ENCODE results near the gene SEC16A. TPM values are rescaled to one million over a fixed set of nuclear protein-coding genes. Genes with fewer than 3 reads are reported as not detected.
A peak's percentile ranks its signal among the peaks of the same experiment; 100 is the strongest.

SEC16A gene
- total and polyA plus RNA-seq, 5 donors from 2014 or later = 17.7 to 74.4 (median 21.3) TPM

GRCh38 chr9:136456258-136456657 lies 26.6 kb downstream of the SEC16A start:
- Histone ChIP-seq H3K27ac (ENCODE audit: insufficient read depth, low read length, poor library complexity, severe bottlenecking) (no peak overlapping the region), H3K27me3 (ENCODE audit: control insufficient read depth, insufficient read depth, low read length) (no peaks in the 10 kb centered on the region), H3K4me3 (ENCODE audit: low read depth, low read length) (no peak overlapping the region), H3K9me3 (ENCODE audit: control insufficient read depth in 2 of 2, low read length in 2 of 2) (no peaks in the 10 kb centered on the region), H3K4me1 (ENCODE audit: control insufficient read depth, insufficient read depth, low read length, poor library complexity, severe bottlenecking) (no peaks in the 10 kb centered on the region), H3K36me3 (ENCODE audit: control insufficient read depth, insufficient read depth, low read length) (peaks cover 82% of the 10 kb centered on the region)
- H3K9me3 Mint-ChIP-seq = no peaks in the 10 kb centered on the region
- peak overlapping the region in 1 of 4 donors; percentile 7 for H3K4me3 Mint-ChIP-seq
- H3K27ac Mint-ChIP-seq = no peak overlapping the region
- H3K27me3 Mint-ChIP-seq = no peaks in the 10 kb centered on the region
- DNase-seq (no peak), ATAC-seq (ENCODE audit: low read depth in 2 of 2) (no peak)
- peaks cover 32% of the 10 kb centered on the region for H3K36me3 Mint-ChIP-seq
- H3K4me1 Mint-ChIP-seq = peaks cover 0 to 3% (median under 1%) of the 10 kb centered on the region in 4 donors

GRCh38 chr9:136455043-136456002 lies 27.5 kb downstream of the SEC16A start:
- Mint-ChIP-seq H3K27ac (no peak overlapping the region), H3K9me3 (no peaks in the 10 kb centered on the region), H3K27me3 (no peaks in the 10 kb centered on the region), H3K4me3 (peak overlapping the region in 1 of 4 donors; percentile 13), H3K36me3 (peaks cover 35% of the 10 kb centered on the region), H3K4me1 (peaks cover 0 to 3% (median under 1%) of the 10 kb centered on the region in 4 donors)
- H3K27ac ChIP-seq (ENCODE audit: insufficient read depth, low read length, poor library complexity, severe bottlenecking) = no peak overlapping the region
- H3K4me3 ChIP-seq (ENCODE audit: low read depth, low read length) = no peak overlapping the region
- ATAC-seq (ENCODE audit: low read depth in 2 of 2) (peak in 1 of 2 donors; percentile 15), DNase-seq (no peak)
- no peaks in the 10 kb centered on the region for H3K4me1 ChIP-seq (ENCODE audit: control insufficient read depth, insufficient read depth, low read length, poor library complexity, severe bottlenecking)
- H3K9me3 ChIP-seq (ENCODE audit: control insufficient read depth in 2 of 2, low read length in 2 of 2) = no peaks in the 10 kb centered on the region
- peaks cover 82% of the 10 kb centered on the region for H3K36me3 ChIP-seq (ENCODE audit: control insufficient read depth, insufficient read depth, low read length)
- no peaks in the 10 kb centered on the region for H3K27me3 ChIP-seq (ENCODE audit: control insufficient read depth, insufficient read depth, low read length)

- Histone ChIP-seq H3K27me3 (ENCODE audit: control insufficient read depth, insufficient read depth, low read length) (no peaks in the 10 kb centered on the region), H3K4me1 (ENCODE audit: control insufficient read depth, insufficient read depth, low read length, poor library complexity, severe bottlenecking) (no peaks in the 10 kb centered on the region), H3K27ac (ENCODE audit: insufficient read depth, low read length, poor library complexity, severe bottlenecking) (no peak overlapping the region), H3K4me3 (ENCODE audit: low read depth, low read length) (no peak overlapping the region), H3K9me3 (ENCODE audit: control insufficient read depth in 2 of 2, low read length in 2 of 2) (no peaks in the 10 kb centered on the region), H3K36me3 (ENCODE audit: control insufficient read depth, insufficient read depth, low read length) (peaks cover 83% of the 10 kb centered on the region)
- peaks cover 32% of the 10 kb centered on the region for H3K36me3 Mint-ChIP-seq
- peaks cover 0 to 3% (median under 1%) of the 10 kb centered on the region in 4 donors for H3K4me1 Mint-ChIP-seq
- H3K27ac Mint-ChIP-seq = peak overlapping the region in 1 of 3 donors; percentile 54
- no peaks in the 10 kb centered on the region for H3K27me3 Mint-ChIP-seq
- H3K4me3 Mint-ChIP-seq = no peak overlapping the region
- no peak for ATAC-seq (ENCODE audit: low read depth in 2 of 2)
- H3K9me3 Mint-ChIP-seq = no peaks in the 10 kb centered on the region
- no peak for DNase-seq
These were observed 28.6 kb downstream of the SEC16A start for GRCh38 chr9:136454026-136454796.

GRCh38 chr9:136453326-136453725 lies 29.5 kb downstream of the SEC16A start:
- DNase-seq = no peak
- peaks cover 0 to 3% (median under 1%) of the 10 kb centered on the region in 4 donors for H3K4me1 Mint-ChIP-seq
- Histone ChIP-seq H3K9me3 (ENCODE audit: control insufficient read depth in 2 of 2, low read length in 2 of 2) (no peaks in the 10 kb centered on the region), H3K36me3 (ENCODE audit: control insufficient read depth, insufficient read depth, low read length) (peaks cover 82% of the 10 kb centered on the region), H3K4me3 (ENCODE audit: low read depth, low read length) (no peak overlapping the region), H3K27ac (ENCODE audit: insufficient read depth, low read length, poor library complexity, severe bottlenecking) (no peak overlapping the region), H3K27me3 (ENCODE audit: control insufficient read depth, insufficient read depth, low read length) (no peaks in the 10 kb centered on the region), H3K4me1 (ENCODE audit: control insufficient read depth, insufficient read depth, low read length, poor library complexity, severe bottlenecking) (no peaks in the 10 kb centered on the region)
- peaks cover 25% of the 10 kb centered on the region for H3K36me3 Mint-ChIP-seq
- H3K4me3 Mint-ChIP-seq = no peak overlapping the region
- no peak for ATAC-seq (ENCODE audit: low read depth in 2 of 2)
- H3K9me3 Mint-ChIP-seq = no peaks in the 10 kb centered on the region
- H3K27ac Mint-ChIP-seq = no peak overlapping the region
- no peaks in the 10 kb centered on the region for H3K27me3 Mint-ChIP-seq

- H3K36me3 Mint-ChIP-seq = peaks cover 36% of the 10 kb centered on the region
These were observed 31.5 kb downstream of the SEC16A start for GRCh38 chr9:136451221-136451877.

GRCh38 chr9:136448655-136449054 lies 34.2 kb downstream of the SEC16A start:
- Histone ChIP-seq H3K27me3 (ENCODE audit: control insufficient read depth, insufficient read depth, low read length) (no peaks in the 10 kb centered on the region), H3K36me3 (ENCODE audit: control insufficient read depth, insufficient read depth, low read length) (peaks cover 73% of the 10 kb centered on the region), H3K27ac (ENCODE audit: insufficient read depth, low read length, poor library complexity, severe bottlenecking) (no peak overlapping the region), H3K4me3 (ENCODE audit: low read depth, low read length) (no peak overlapping the region), H3K9me3 (ENCODE audit: control insufficient read depth in 2 of 2, low read length in 2 of 2) (no peaks in the 10 kb centered on the region), H3K4me1 (ENCODE audit: control insufficient read depth, insufficient read depth, low read length, poor library complexity, severe bottlenecking) (no peaks in the 10 kb centered on the region)
- Mint-ChIP-seq H3K27me3 (no peaks in the 10 kb centered on the region), H3K27ac (no peak overlapping the region), H3K36me3 (peaks cover 30% of the 10 kb centered on the region), H3K4me3 (no peak overlapping the region), H3K4me1 (peaks cover 0 to 3% (median under 1%) of the 10 kb centered on the region in 4 donors), H3K9me3 (no peaks in the 10 kb centered on the region)
- ATAC-seq (ENCODE audit: low read depth in 2 of 2) (no peak), DNase-seq (no peak)

More at GRCh38 chr9:136451221-136451877, 31.5 kb downstream of the SEC16A start:
- Histone ChIP-seq H3K27ac (ENCODE audit: insufficient read depth, low read length, poor library complexity, severe bottlenecking) (no peak overlapping the region), H3K4me1 (ENCODE audit: control insufficient read depth, insufficient read depth, low read length, poor library complexity, severe bottlenecking) (no peaks in the 10 kb centered on the region), H3K9me3 (ENCODE audit: control insufficient read depth in 2 of 2, low read length in 2 of 2) (no peaks in the 10 kb centered on the region), H3K27me3 (ENCODE audit: control insufficient read depth, insufficient read depth, low read length) (no peaks in the 10 kb centered on the region), H3K4me3 (ENCODE audit: low read depth, low read length) (no peak overlapping the region), H3K36me3 (ENCODE audit: control insufficient read depth, insufficient read depth, low read length) (peaks cover 81% of the 10 kb centered on the region)
- ATAC-seq (ENCODE audit: low read depth in 2 of 2) = no peak
- no peak overlapping the region for H3K27ac Mint-ChIP-seq
- no peak overlapping the region for H3K4me3 Mint-ChIP-seq
- H3K27me3 Mint-ChIP-seq = no peaks in the 10 kb centered on the region
- H3K4me1 Mint-ChIP-seq = peaks cover 0 to 3% (median under 1%) of the 10 kb centered on the region in 4 donors
- H3K9me3 Mint-ChIP-seq = no peaks in the 10 kb centered on the region
- no peak for DNase-seq

GRCh38 chr9:136447173-136447778 lies 35.6 kb downstream of the SEC16A start:
- H3K36me3 Mint-ChIP-seq = peaks cover 31% of the 10 kb centered on the region
- no peaks in the 10 kb centered on the region for H3K9me3 ChIP-seq (ENCODE audit: control insufficient read depth in 2 of 2, low read length in 2 of 2)
- H3K27ac Mint-ChIP-seq = peak overlapping the region in 1 of 3 donors; percentile 25
- no peak overlapping the region for H3K27ac ChIP-seq (ENCODE audit: insufficient read depth, low read length, poor library complexity, severe bottlenecking)
- H3K36me3 ChIP-seq (ENCODE audit: control insufficient read depth, insufficient read depth, low read length) = peaks cover 81% of the 10 kb centered on the region
- H3K27me3 ChIP-seq (ENCODE audit: control insufficient read depth, insufficient read depth, low read length) = no peaks in the 10 kb centered on the region
- H3K4me3 ChIP-seq (ENCODE audit: low read depth, low read length) = no peak overlapping the region
- no peak for ATAC-seq (ENCODE audit: low read depth in 2 of 2)
- H3K27me3 Mint-ChIP-seq = no peaks in the 10 kb centered on the region
- H3K4me3 Mint-ChIP-seq = no peak overlapping the region
- DNase-seq = no peak
- peaks cover 0 to 2% (median 0%) of the 10 kb centered on the region in 7 donors for H3K9me3 Mint-ChIP-seq
- H3K4me1 ChIP-seq (ENCODE audit: control insufficient read depth, insufficient read depth, low read length, poor library complexity, severe bottlenecking) = no peaks in the 10 kb centered on the region
- H3K4me1 Mint-ChIP-seq = peaks cover 0 to 3% (median 0%) of the 10 kb centered on the region in 4 donors

Data from CD4-positive, CD25-positive, alpha-beta regulatory T cell (primary cell).